VCaP (cell line): ENCODE results near the gene THSD1.

Source experiments
- H3K27ac ChIP-seq: fragments of 450-650 bp; 2 replicates; pipeline ENCODE4 v1.5.1; 2017
- CTCF ChIP-seq: fragments of 450-650 bp; conservative IDR thresholded peaks from 2 replicates; pipeline ENCODE4 v1.5.1; 2017; ENCODE audit warnings: mild to moderate bottlenecking, moderate library complexity

Gene THSD1

GRCh38 chr13:52405369-52405766 lies 604 bp downstream of the THSD1 start:
- peak overlapping the region; percentile 15; the same call in 1 of the 2 replicates for H3K27ac ChIP-seq

DNA sequence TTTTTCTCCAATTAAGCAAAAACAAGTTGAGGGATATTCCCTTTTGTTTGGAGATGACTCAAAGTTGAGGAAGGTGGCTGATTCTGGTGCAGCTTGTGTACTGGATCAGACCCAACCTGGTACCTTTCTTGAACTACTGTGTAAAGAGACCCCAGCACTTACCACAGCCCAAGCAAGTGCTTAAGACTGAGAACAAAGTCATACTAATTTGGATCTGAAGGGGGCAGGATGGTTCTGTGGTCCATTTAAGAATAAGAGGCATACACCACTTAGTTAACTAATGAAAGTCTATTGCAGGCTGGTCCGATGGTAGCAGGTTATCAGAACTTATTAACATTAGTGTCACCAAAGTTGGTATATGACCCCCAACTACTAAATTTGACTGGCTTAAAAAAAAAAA lies 6.3 kb downstream of the THSD1 start:
- TF ChIP-seq CTCF = no peak
- no peak overlapping the region for H3K27ac ChIP-seq

More at GRCh38 chr13:52405369-52405766, 604 bp downstream of the THSD1 start:
- TF ChIP-seq CTCF = no peak

DNA sequence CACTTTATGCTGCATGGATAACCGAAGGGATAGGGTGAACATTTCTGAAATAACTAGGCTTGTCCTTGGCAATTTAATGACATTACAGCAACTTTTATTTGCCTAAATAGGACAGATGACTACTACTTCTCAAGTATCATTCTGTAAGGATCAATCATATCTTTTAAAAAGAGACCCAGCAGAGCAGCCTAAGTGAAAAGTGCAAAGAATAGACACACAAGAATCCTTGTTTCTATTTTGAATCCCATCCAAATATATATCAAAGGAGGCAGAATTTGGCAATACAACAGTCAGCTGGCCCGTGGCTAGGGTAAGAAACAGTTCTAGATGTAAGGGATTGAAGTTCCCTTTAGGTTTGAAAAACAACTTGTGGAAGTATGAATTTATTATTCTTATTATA lies 6.9 kb downstream of the THSD1 start:
- no peak for TF ChIP-seq CTCF
- no peak overlapping the region for H3K27ac ChIP-seq

GRCh38 chr13:52395704-52396103 lies 10.3 kb downstream of the THSD1 start:
- no peak for TF ChIP-seq CTCF
- H3K27ac ChIP-seq = no peak overlapping the region

GRCh38 chr13:52394586-52394985 lies 11.4 kb downstream of the THSD1 start:
- TF ChIP-seq CTCF = no peak
- H3K27ac ChIP-seq = no peak overlapping the region

DNA sequence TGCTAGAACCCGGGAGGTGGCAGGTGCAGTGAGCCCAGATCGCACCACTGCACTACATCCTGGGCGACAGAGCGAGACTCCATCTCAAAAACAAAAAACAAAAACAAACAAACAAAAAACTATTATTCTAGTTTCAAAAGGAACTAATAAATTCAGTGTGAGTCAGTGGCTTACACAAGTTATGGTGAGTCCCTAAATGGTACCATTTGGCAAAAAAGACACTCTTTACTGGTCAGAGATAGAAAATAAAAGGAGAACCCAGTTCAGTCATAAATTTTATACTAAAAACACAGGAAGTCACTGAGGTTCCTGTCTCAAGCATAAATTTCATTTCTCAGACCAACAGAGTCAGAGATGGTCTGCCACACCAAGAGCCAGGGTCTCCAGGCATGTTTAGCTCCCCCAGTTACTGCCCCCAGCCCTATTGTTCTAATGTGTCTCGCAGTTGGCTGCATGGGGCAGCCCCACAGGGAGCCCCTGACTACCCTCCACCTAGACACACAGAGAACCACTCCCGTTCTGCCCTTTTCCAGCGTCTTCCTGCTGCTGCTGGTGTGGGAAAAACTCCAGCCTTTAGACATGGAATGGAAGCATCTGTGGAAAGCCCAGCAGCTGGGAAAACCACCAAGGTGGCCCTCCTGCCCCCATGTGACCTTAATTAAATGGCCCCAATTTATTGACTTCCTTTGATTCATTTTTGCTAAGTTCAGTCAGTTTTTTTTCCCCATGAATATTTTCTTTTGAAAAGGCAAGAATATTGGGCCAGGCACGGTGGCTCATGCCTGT lies 12.2 kb downstream of the THSD1 start:
- no peak overlapping the region for H3K27ac ChIP-seq
- no peak for TF ChIP-seq CTCF

- H3K27ac ChIP-seq = no peak overlapping the region
- TF ChIP-seq CTCF = no peak
Observed at GRCh38 chr13:52387721-52388120, 18.3 kb downstream of the THSD1 start.
